Measurements from ENCODE around the gene ACY1. TPM values are rescaled to one million over a fixed set of nuclear protein-coding genes. Genes with fewer than 3 reads are reported as not detected.

ACY1 gene
- total RNA-seq, 2 experiments from 2014 or later, result 4.9 TPM

DNA sequence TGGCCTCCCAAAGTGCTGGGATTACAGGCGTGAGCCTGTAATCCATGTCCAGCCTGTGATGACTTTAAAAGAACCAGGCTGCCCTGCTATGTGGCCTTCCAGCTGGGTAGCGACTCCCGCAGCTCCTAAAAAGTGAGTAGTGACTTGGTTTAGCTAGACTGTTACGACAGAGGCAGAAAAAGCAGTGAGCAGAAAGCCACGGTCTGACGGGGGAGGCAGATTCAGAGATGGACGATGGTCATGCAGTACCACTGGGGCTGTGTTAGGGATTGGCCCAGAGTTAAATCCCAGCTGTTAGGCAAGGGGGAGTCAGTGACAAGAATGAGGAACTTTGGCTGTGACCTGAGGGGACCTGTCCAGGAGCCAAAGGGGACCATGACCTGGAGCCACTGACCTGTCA, 15.4 kb downstream of the ACY1 start:
- Mint-ChIP-seq H3K27me3 (no peaks in the 10 kb centered on the region), H3K9me3 (no peaks in the 10 kb centered on the region), H3K4me3 (no peak overlapping the region), H3K36me3 (ENCODE audit: low read depth) (peaks cover 19% of the 10 kb centered on the region), H3K4me1 (ENCODE audit: low read depth) (peaks cover 29% of the 10 kb centered on the region), H3K27ac (no peak overlapping the region)
- ATAC-seq (ENCODE audit: poor library complexity) (no peak), DNase-seq (no peak)
- Histone ChIP-seq H3K27me3 (ENCODE audit: control insufficient read depth in 1 of 2, insufficient read depth in 2 of 2, low read length in 2 of 2) (no peaks in the 10 kb centered on the region), H3K9me3 (ENCODE audit: control insufficient read depth in 1 of 2, insufficient read depth in 1 of 2, low read length in 2 of 2) (no peaks in the 10 kb centered on the region), H3K27ac (ENCODE audit: low read depth in 1 of 2, low read length in 2 of 2) (no peak overlapping the region), H3K4me3 (ENCODE audit: low read length) (no peak overlapping the region), H3K36me3 (ENCODE audit: insufficient read depth, low read length) (peaks cover 14% of the 10 kb centered on the region), H3K4me1 (ENCODE audit: insufficient read depth, low read length) (peaks cover 32% of the 10 kb centered on the region)
- ChIA-PET CTCF (no interaction called here), POLR2A (no interaction called here)
- intact Hi-C loops (cut with DNase I, micrococcal nuclease), result loop anchor here in 1 of 2 experiments (5.0 to 10.0 kb wide), 3 partner anchors 289 to 706 kb away; partner anchors contain the start of genes GLT8D1, GLYCTK and SPCS1
- TF ChIP-seq, protein P1, sequence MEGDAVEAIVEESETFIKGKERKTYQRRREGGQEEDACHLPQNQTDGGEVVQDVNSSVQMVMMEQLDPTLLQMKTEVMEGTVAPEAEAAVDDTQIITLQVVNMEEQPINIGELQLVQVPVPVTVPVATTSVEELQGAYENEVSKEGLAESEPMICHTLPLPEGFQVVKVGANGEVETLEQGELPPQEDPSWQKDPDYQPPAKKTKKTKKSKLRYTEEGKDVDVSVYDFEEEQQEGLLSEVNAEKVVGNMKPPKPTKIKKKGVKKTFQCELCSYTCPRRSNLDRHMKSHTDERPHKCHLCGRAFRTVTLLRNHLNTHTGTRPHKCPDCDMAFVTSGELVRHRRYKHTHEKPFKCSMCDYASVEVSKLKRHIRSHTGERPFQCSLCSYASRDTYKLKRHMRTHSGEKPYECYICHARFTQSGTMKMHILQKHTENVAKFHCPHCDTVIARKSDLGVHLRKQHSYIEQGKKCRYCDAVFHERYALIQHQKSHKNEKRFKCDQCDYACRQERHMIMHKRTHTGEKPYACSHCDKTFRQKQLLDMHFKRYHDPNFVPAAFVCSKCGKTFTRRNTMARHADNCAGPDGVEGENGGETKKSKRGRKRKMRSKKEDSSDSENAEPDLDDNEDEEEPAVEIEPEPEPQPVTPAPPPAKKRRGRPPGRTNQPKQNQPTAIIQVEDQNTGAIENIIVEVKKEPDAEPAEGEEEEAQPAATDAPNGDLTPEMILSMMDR (IDR thresholded peaks at IDR 0.05), result no peak

DNA sequence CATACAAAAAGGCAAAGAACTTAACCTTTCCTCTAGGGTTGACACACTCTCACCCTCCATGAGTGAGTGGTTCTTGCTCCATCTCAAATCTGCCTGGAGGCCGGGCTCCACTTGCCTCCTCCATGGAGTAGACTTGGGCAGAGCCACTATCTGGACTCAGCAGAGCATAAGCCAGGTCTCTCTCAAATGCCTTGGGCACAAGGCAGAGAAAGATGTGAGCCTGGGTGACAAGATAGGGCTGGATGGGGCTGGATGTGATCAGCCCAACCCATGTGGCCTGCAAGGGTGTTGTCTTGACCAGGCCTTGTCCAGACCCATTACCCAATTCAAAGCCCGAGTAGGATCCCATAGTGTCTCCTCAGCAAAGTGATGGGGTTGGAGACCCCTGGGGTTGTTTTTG, 16.5 kb downstream of the ACY1 start:
- DNase-seq, result no peak
- peak overlapping the region; percentile 39 for H3K4me3 Mint-ChIP-seq
- H3K27me3 ChIP-seq (ENCODE audit: control insufficient read depth in 1 of 2, insufficient read depth in 2 of 2, low read length in 2 of 2), result no peaks in the 10 kb centered on the region
- no peaks in the 10 kb centered on the region for H3K27me3 Mint-ChIP-seq
- intact Hi-C loops (cut with DNase I, micrococcal nuclease), result loop anchor here in 1 of 2 experiments (5.0 to 10.0 kb wide), 3 partner anchors 287 to 705 kb away; partner anchors contain the start of genes GLT8D1, GLYCTK and SPCS1
- no peak overlapping the region for H3K27ac ChIP-seq (ENCODE audit: low read depth in 1 of 2, low read length in 2 of 2)
- no peak for ATAC-seq (ENCODE audit: poor library complexity)
- H3K9me3 ChIP-seq (ENCODE audit: control insufficient read depth in 1 of 2, insufficient read depth in 1 of 2, low read length in 2 of 2), result no peaks in the 10 kb centered on the region
- H3K4me1 Mint-ChIP-seq (ENCODE audit: low read depth), result peaks cover 18% of the 10 kb centered on the region
- H3K36me3 ChIP-seq (ENCODE audit: insufficient read depth, low read length), result peaks cover 5% of the 10 kb centered on the region
- no peak overlapping the region for H3K27ac Mint-ChIP-seq
- ChIA-PET CTCF (no interaction called here), POLR2A (no interaction called here)
- H3K4me3 ChIP-seq (ENCODE audit: low read length), result no peak overlapping the region
- TF ChIP-seq, protein P1 (IDR thresholded peaks at IDR 0.05), result no peak
- H3K36me3 Mint-ChIP-seq (ENCODE audit: low read depth), result peaks cover 9% of the 10 kb centered on the region
- H3K4me1 ChIP-seq (ENCODE audit: insufficient read depth, low read length), result peaks cover 22% of the 10 kb centered on the region
- no peaks in the 10 kb centered on the region for H3K9me3 Mint-ChIP-seq

DNA sequence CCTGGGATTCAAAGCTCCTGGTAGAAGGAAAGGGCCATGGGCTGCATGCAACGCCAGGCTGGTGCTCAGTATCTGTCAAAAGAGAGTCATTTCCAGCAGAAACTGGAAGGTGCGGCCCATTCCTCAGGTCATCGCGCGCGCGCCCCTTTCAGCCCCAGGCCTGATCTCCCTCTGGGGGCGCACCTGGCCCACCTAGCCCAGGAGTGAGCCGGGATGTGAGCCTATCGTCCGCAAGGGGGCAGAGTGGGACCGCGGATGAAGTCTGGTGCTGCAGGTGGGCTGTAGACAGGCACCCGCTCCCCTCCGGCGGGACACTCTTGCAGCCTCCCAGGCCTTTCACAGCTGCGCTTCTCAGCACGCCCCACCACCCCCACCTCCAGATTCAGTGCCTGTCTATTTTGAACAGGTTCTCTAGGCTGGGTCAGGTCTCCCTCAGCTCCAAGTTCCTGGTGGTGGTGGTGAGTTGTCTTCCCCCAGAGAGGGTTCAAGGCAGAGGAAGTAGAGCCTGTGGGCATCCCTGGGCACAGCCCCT, 18.2 kb downstream of the ACY1 start:
- peak overlapping the region; percentile 25 for H3K4me3 Mint-ChIP-seq
- H3K9me3 Mint-ChIP-seq, result no peaks in the 10 kb centered on the region
- no peaks in the 10 kb centered on the region for H3K27me3 Mint-ChIP-seq
- no peaks in the 10 kb centered on the region for H3K36me3 Mint-ChIP-seq (ENCODE audit: low read depth)
- POLR2A ChIA-PET, result interaction anchor here (0.9 to 1.9 kb wide), 6 partner anchors 51 to 122 kb away, joined by 3 to 10 read pairs (median 4); partner anchors contain the start of genes DUSP7 and RRP9
- CTCF ChIA-PET, result interaction anchor here (0.7 to 2.9 kb wide), 17 partner anchors 11 to 153 kb away, joined by 3 to 30 read pairs (median 5); partner anchors contain the start of genes ABHD14B, ACY1, DUSP7 and PARP3
- TF ChIP-seq, protein P1 (IDR thresholded peaks at IDR 0.05), result peak; percentile 96
- Histone ChIP-seq H3K9me3 (ENCODE audit: control insufficient read depth in 1 of 2, insufficient read depth in 1 of 2, low read length in 2 of 2) (no peaks in the 10 kb centered on the region), H3K4me1 (ENCODE audit: insufficient read depth, low read length) (peaks cover 22% of the 10 kb centered on the region), H3K27me3 (ENCODE audit: control insufficient read depth in 1 of 2, insufficient read depth in 2 of 2, low read length in 2 of 2) (no peaks in the 10 kb centered on the region), H3K27ac (ENCODE audit: low read depth in 1 of 2, low read length in 2 of 2) (no peak overlapping the region), H3K36me3 (ENCODE audit: insufficient read depth, low read length) (no peaks in the 10 kb centered on the region), H3K4me3 (ENCODE audit: low read length) (no peak overlapping the region)
- peak overlapping the region; percentile 20 for H3K27ac Mint-ChIP-seq
- peak; percentile 78 to 92 (median 82) for DNase-seq
- peaks cover 17% of the 10 kb centered on the region for H3K4me1 Mint-ChIP-seq (ENCODE audit: low read depth)
- peak; percentile 99 for ATAC-seq (ENCODE audit: poor library complexity)
- intact Hi-C loops (cut with DNase I, micrococcal nuclease), result loop anchor here (1.0 kb wide), 4 partner anchors 122 to 446 kb away; no protein-coding TSS in a partner anchor
